WTC11 (cell line): Measurements from ENCODE around the gene CAPNS1. TPM values are rescaled to one million over a fixed set of nuclear protein-coding genes. Genes with fewer than 3 reads are reported as not detected.

ENCODE experiments used
- ATAC-seq: fragments of 200-7000 bp; cut with Tn5 transposase; 2 replicates; pipeline ENCODE4 v1.10.0; 2021; ENCODE audit warnings: mild to moderate bottlenecking, moderate library complexity
- CTCF ChIA-PET: fragments of 300-600 bp; sonication (Branson Sonifier 250); formaldehyde crosslinking; loops from one replicate; lab custom pipeline; 2021; ENCODE audit warnings: antibody characterized with exemption; lab: Charles Lee
- POLR2A ChIA-PET: fragments of 350-600 bp; sonication (Branson Sonifier 250); formaldehyde crosslinking; loops from one replicate; lab custom pipeline; 2021; ENCODE audit warnings: antibody characterized with exemption; lab: Charles Lee
- DNase-seq: peaks from one replicate; pipeline ENCODE4 v3.0.0; 2021; ENCODE audit warnings: low spot score
- H3K27ac Mint-ChIP-seq: 2 replicates; pipeline ENCODE4 v1.8.0; 2021; ENCODE audit warnings: mixed read lengths
- H3K27me3 Mint-ChIP-seq: 2 replicates; pipeline ENCODE4 v1.8.0; 2021; ENCODE audit warnings: low read depth, mild to moderate bottlenecking, moderate library complexity, mixed read lengths
- H3K36me3 Mint-ChIP-seq: 2 replicates; pipeline ENCODE4 v1.8.0; 2021; ENCODE audit warnings: mixed read lengths
- H3K4me1 Mint-ChIP-seq: 2 replicates; pipeline ENCODE4 v1.8.0; 2022; ENCODE audit warnings: mixed read lengths
- H3K4me3 Mint-ChIP-seq: 2 replicates; pipeline ENCODE4 v1.8.0; 2021; ENCODE audit warnings: mild to moderate bottlenecking, moderate library complexity, mixed read lengths
- H3K9me3 Mint-ChIP-seq: 2 replicates; pipeline ENCODE4 v1.8.0; 2021; ENCODE audit warnings: mixed read lengths
- FOXK1 ChIP-seq: sonication (generic); formaldehyde crosslinking; IDR thresholded peaks from 2 replicates; pipeline ENCODE4 v1.8.0; 2022; ENCODE audit warnings: mild to moderate bottlenecking, moderate library complexity, missing genetic modification reagents
- GTF2I ChIP-seq: fragments of 250-450 bp; sonication (Bioruptor Pico); conservative IDR thresholded peaks from 2 replicates; pipeline ENCODE4 v1.4.0; 2021; ENCODE audit warnings: mild to moderate bottlenecking
- IRF2 ChIP-seq: sonication (generic); formaldehyde crosslinking; IDR thresholded peaks from 2 replicates; pipeline ENCODE4 v1.8.0; 2022; ENCODE audit warnings: low read depth, missing genetic modification reagents, borderline replicate concordance
- SP1 ChIP-seq: sonication (generic); formaldehyde crosslinking; conservative IDR thresholded peaks from 2 replicates; pipeline ENCODE4 v1.8.1; 2022; ENCODE audit warnings: missing genetic modification reagents
- ZNF121 ChIP-seq: sonication (generic); formaldehyde crosslinking; IDR thresholded peaks from 2 replicates; pipeline ENCODE4 v1.8.0; 2023; ENCODE audit warnings: missing genetic modification reagents
- total RNA-seq: library from RNA; stranded (reverse); gene quantifications from 3 replicates; pipeline ENCODE4 v1.2.3, GENCODE V29; 2021
- TF ChIP-seq, protein P1 (sequence below): sonication (generic); formaldehyde crosslinking; IDR thresholded peaks from 2 replicates; pipeline ENCODE4 v1.8.1; 2023; ENCODE audit warnings: mild to moderate bottlenecking, moderate library complexity, missing genetic modification reagents
- TF ChIP-seq, protein P2 (sequence below): sonication (generic); formaldehyde crosslinking; IDR thresholded peaks from 2 replicates; pipeline ENCODE4 v1.8.0; 2023; ENCODE audit warnings: mild to moderate bottlenecking, missing genetic modification reagents
- TF ChIP-seq, protein P3 (sequence below): fragments of 250-450 bp; sonication (Bioruptor Pico); IDR thresholded peaks from 2 replicates; pipeline ENCODE4 v1.9.0; 2021; ENCODE audit warnings: mild to moderate bottlenecking, borderline replicate concordance
- TF ChIP-seq, protein P4 (sequence below): sonication (generic); formaldehyde crosslinking; IDR thresholded peaks from 2 replicates; pipeline ENCODE4 v1.8.0; 2023; ENCODE audit warnings: missing genetic modification reagents, mild to moderate bottlenecking, borderline replicate concordance
- TF ChIP-seq, protein P5 (sequence below): sonication (generic); formaldehyde crosslinking; IDR thresholded peaks from 2 replicates; pipeline ENCODE4 v1.8.0; 2023; ENCODE audit warnings: missing genetic modification reagents
- TF ChIP-seq, protein P6 (sequence below): sonication (generic); formaldehyde crosslinking; IDR thresholded peaks from 2 replicates; pipeline ENCODE4 v1.8.0; 2022; ENCODE audit warnings: mild to moderate bottlenecking, missing genetic modification reagents

CAPNS1 gene
- total RNA-seq, 1 experiment from 2014 or later, result 358 TPM

DNA sequence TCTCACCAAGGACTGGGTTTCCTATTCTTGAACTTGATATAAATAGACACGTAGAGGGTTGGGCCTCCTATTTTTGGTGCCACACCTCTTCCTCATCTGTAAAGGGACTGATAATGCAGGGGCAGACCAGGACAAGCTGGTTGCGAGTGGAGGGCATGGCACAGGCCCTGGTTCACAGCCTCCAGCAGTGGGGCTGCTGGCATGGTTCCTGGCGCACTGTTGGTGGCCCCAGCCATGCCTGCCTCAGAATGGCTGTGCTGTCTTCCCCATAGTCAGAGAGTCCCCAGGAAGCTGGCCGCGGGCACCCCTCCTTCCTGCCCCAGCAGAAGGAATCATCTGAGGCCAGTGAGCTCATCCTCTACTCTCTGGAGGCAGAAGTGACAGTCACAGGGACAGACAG is 39.4 kb upstream of the CAPNS1 start (continued):
- TF ChIP-seq, protein P1, sequence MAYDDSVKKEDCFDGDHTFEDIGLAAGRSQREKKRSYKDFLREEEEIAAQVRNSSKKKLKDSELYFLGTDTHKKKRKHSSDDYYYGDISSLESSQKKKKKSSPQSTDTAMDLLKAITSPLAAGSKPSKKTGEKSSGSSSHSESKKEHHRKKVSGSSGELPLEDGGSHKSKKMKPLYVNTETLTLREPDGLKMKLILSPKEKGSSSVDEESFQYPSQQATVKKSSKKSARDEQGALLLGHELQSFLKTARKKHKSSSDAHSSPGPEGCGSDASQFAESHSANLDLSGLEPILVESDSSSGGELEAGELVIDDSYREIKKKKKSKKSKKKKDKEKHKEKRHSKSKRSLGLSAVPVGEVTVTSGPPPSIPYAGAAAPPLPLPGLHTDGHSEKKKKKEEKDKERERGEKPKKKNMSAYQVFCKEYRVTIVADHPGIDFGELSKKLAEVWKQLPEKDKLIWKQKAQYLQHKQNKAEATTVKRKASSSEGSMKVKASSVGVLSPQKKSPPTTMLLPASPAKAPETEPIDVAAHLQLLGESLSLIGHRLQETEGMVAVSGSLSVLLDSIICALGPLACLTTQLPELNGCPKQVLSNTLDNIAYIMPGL (CRISPR knock-in tag), result no peak

DNA sequence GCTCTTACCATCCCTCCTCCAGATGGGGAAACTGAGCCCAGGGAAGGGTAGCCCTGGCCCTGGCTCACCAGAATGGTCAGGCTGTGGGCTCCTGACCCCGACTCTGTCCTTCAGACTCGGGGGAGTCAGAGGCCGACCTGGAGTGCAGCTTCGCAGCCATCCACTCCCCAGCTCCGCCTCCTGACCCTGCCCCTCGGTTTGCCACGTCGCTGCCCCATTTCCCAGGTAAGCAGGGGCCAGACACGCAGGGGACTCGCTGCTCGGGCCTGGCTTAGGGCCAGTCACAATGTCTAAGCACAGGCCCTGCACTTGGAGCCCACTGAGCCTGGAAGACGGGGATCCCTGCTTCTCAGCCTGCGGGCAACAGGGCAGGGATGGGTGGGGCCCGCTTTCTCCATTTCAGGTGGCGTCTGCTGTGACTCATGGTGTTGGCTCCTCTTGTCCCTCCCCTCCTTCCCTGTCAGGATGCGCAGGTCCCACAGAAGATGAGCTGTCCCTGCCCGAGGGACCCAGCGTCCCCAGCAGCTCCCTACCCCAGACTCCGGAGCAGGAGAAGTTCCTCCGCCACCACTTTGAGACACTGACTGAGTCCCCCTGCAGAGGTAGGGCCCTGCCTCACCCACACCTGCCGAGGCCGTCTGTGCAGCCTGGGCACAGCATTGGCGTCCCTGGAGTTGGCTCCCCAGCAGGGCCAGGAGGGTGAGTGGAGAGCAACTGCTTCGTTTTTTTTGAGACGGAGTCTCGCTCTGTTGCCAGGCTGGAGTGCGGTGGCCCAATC is 38.1 kb upstream of the CAPNS1 start:
- H3K36me3 Mint-ChIP-seq, result peaks cover 28% of the 10 kb centered on the region
- no peaks in the 10 kb centered on the region for H3K27me3 Mint-ChIP-seq
- no peaks in the 10 kb centered on the region for H3K9me3 Mint-ChIP-seq
- no peaks in the 10 kb centered on the region for H3K4me1 Mint-ChIP-seq
- CTCF ChIA-PET, result no interaction called here
- no peak overlapping the region for H3K27ac Mint-ChIP-seq
- POLR2A ChIA-PET, result no interaction called here
- DNase-seq, result no peak
- H3K4me3 Mint-ChIP-seq, result no peak overlapping the region
- TF ChIP-seq ZNF121, result peak; percentile 74
- TF ChIP-seq, protein P2, sequence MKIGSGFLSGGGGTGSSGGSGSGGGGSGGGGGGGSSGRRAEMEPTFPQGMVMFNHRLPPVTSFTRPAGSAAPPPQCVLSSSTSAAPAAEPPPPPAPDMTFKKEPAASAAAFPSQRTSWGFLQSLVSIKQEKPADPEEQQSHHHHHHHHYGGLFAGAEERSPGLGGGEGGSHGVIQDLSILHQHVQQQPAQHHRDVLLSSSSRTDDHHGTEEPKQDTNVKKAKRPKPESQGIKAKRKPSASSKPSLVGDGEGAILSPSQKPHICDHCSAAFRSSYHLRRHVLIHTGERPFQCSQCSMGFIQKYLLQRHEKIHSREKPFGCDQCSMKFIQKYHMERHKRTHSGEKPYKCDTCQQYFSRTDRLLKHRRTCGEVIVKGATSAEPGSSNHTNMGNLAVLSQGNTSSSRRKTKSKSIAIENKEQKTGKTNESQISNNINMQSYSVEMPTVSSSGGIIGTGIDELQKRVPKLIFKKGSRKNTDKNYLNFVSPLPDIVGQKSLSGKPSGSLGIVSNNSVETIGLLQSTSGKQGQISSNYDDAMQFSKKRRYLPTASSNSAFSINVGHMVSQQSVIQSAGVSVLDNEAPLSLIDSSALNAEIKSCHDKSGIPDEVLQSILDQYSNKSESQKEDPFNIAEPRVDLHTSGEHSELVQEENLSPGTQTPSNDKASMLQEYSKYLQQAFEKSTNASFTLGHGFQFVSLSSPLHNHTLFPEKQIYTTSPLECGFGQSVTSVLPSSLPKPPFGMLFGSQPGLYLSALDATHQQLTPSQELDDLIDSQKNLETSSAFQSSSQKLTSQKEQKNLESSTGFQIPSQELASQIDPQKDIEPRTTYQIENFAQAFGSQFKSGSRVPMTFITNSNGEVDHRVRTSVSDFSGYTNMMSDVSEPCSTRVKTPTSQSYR (CRISPR knock-in tag), result no peak
- no peak for ATAC-seq

DNA sequence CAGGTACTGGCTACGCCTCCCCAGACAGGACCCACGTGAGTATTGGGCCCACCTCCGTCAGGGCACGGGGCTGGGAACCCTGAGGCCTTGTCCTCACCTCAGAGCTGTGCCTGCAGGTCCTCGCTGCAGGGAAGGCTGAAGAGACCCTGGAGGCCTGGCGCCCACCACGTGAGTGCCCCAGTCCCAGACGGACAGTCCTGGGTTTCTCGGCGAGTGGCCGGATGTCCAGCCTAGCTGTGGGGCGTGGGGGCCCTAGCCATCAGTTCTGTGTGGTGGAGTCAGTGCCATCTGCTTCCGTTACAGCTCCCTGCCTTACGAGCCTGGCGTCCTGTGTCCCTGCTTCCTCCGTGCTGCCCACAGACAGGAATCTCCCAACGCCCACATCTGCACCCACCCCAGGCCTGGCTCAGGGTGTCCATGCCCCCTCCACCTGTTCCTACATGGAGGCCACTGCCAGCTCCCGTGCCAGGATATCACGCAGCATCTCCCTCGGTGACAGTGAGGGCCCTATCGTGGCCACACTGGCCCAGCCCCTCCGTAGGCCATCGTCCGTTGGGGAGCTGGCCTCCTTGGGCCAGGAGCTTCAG is 36.7 kb upstream of the CAPNS1 start:
- no peaks in the 10 kb centered on the region for H3K4me1 Mint-ChIP-seq
- no peak overlapping the region for H3K27ac Mint-ChIP-seq
- peaks cover 21% of the 10 kb centered on the region for H3K36me3 Mint-ChIP-seq
- no peak for TF ChIP-seq FOXK1 (CRISPR knock-in tag)
- TF ChIP-seq SP1 (CRISPR knock-in tag), result no peak
- TF ChIP-seq IRF2 (CRISPR knock-in tag), result no peak
- TF ChIP-seq, protein P3, sequence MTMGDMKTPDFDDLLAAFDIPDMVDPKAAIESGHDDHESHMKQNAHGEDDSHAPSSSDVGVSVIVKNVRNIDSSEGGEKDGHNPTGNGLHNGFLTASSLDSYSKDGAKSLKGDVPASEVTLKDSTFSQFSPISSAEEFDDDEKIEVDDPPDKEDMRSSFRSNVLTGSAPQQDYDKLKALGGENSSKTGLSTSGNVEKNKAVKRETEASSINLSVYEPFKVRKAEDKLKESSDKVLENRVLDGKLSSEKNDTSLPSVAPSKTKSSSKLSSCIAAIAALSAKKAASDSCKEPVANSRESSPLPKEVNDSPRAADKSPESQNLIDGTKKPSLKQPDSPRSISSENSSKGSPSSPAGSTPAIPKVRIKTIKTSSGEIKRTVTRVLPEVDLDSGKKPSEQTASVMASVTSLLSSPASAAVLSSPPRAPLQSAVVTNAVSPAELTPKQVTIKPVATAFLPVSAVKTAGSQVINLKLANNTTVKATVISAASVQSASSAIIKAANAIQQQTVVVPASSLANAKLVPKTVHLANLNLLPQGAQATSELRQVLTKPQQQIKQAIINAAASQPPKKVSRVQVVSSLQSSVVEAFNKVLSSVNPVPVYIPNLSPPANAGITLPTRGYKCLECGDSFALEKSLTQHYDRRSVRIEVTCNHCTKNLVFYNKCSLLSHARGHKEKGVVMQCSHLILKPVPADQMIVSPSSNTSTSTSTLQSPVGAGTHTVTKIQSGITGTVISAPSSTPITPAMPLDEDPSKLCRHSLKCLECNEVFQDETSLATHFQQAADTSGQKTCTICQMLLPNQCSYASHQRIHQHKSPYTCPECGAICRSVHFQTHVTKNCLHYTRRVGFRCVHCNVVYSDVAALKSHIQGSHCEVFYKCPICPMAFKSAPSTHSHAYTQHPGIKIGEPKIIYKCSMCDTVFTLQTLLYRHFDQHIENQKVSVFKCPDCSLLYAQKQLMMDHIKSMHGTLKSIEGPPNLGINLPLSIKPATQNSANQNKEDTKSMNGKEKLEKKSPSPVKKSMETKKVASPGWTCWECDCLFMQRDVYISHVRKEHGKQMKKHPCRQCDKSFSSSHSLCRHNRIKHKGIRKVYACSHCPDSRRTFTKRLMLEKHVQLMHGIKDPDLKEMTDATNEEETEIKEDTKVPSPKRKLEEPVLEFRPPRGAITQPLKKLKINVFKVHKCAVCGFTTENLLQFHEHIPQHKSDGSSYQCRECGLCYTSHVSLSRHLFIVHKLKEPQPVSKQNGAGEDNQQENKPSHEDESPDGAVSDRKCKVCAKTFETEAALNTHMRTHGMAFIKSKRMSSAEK, result no peak
- DNase-seq (no peak), ATAC-seq (no peak)
- ChIA-PET CTCF (interaction anchor here (1.0 kb wide), 1 partner anchor 126 kb away, joined by 3 read pairs; no protein-coding TSS in a partner anchor), POLR2A (no interaction called here)
- no peaks in the 10 kb centered on the region for H3K27me3 Mint-ChIP-seq
- no peak overlapping the region for H3K4me3 Mint-ChIP-seq
- no peaks in the 10 kb centered on the region for H3K9me3 Mint-ChIP-seq

DNA sequence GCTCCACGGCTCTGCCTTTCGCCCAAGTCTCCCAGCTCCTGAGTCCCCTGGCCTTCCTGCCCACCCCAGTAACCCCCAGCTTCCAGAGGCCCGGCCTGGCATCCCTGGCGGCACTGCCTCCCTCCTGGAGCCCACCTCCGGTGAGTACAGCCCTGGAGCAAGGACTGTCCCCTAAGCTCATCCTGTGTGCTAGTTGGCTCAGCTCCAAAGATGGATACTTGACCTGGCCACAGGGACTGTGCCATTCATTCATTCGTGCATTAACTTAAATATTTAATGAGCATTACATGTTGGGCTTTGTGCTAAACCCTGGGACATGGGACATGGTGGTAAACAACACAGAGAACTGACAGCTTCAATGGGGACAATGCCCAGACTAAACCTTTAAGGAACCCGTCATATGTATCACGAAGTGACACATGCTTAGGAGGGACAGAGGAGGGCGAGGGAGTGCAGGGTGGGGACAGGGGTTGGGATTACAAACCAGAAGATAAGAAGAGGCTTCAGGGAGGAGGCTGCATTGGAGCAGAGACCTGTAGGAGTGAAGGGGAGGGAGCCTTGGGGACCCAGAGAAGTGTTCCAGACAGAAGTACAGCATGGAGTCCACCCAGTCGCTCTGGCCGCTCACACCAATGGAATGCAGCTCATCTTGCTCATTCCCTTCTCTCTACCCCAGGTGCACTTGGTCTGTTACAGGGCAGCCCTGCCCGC is 35.9 kb upstream of the CAPNS1 start:
- POLR2A ChIA-PET, result no interaction called here
- H3K36me3 Mint-ChIP-seq, result peaks cover 17% of the 10 kb centered on the region
- TF ChIP-seq, protein P4, sequence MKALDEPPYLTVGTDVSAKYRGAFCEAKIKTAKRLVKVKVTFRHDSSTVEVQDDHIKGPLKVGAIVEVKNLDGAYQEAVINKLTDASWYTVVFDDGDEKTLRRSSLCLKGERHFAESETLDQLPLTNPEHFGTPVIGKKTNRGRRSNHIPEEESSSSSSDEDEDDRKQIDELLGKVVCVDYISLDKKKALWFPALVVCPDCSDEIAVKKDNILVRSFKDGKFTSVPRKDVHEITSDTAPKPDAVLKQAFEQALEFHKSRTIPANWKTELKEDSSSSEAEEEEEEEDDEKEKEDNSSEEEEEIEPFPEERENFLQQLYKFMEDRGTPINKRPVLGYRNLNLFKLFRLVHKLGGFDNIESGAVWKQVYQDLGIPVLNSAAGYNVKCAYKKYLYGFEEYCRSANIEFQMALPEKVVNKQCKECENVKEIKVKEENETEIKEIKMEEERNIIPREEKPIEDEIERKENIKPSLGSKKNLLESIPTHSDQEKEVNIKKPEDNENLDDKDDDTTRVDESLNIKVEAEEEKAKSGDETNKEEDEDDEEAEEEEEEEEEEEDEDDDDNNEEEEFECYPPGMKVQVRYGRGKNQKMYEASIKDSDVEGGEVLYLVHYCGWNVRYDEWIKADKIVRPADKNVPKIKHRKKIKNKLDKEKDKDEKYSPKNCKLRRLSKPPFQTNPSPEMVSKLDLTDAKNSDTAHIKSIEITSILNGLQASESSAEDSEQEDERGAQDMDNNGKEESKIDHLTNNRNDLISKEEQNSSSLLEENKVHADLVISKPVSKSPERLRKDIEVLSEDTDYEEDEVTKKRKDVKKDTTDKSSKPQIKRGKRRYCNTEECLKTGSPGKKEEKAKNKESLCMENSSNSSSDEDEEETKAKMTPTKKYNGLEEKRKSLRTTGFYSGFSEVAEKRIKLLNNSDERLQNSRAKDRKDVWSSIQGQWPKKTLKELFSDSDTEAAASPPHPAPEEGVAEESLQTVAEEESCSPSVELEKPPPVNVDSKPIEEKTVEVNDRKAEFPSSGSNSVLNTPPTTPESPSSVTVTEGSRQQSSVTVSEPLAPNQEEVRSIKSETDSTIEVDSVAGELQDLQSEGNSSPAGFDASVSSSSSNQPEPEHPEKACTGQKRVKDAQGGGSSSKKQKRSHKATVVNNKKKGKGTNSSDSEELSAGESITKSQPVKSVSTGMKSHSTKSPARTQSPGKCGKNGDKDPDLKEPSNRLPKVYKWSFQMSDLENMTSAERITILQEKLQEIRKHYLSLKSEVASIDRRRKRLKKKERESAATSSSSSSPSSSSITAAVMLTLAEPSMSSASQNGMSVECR (CRISPR knock-in tag), result no peak
- TF ChIP-seq FOXK1 (CRISPR knock-in tag), result no peak
- TF ChIP-seq GTF2I (CRISPR knock-in tag), result no peak
- TF ChIP-seq, protein P5, sequence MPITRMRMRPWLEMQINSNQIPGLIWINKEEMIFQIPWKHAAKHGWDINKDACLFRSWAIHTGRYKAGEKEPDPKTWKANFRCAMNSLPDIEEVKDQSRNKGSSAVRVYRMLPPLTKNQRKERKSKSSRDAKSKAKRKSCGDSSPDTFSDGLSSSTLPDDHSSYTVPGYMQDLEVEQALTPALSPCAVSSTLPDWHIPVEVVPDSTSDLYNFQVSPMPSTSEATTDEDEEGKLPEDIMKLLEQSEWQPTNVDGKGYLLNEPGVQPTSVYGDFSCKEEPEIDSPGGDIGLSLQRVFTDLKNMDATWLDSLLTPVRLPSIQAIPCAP (CRISPR knock-in tag), result no peak
- TF ChIP-seq, protein P6, sequence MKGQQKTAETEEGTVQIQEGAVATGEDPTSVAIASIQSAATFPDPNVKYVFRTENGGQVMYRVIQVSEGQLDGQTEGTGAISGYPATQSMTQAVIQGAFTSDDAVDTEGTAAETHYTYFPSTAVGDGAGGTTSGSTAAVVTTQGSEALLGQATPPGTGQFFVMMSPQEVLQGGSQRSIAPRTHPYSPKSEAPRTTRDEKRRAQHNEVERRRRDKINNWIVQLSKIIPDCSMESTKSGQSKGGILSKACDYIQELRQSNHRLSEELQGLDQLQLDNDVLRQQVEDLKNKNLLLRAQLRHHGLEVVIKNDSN (CRISPR knock-in tag), result no peak

More for the DNA sequence above, 35.9 kb upstream of the CAPNS1 start:
- Mint-ChIP-seq H3K4me1 (no peaks in the 10 kb centered on the region), H3K4me3 (no peak overlapping the region), H3K9me3 (no peaks in the 10 kb centered on the region), H3K27ac (no peak overlapping the region), H3K27me3 (no peaks in the 10 kb centered on the region)
- DNase-seq (no peak), ATAC-seq (no peak)
- CTCF ChIA-PET, result interaction anchor here (0.6 kb wide), 1 partner anchor 1036 kb away, joined by 5 read pairs; no protein-coding TSS in a partner anchor
